Hepatocyte (in vitro differentiated cells): ENCODE results near the gene STKLD1. TPM values are rescaled to one million over a fixed set of nuclear protein-coding genes. Genes with fewer than 3 reads are reported as not detected.

ENCODE experiments used
- DNase-seq: peaks from one replicate; pipeline ENCODE4 v3.0.0-alpha.2; 2016; ENCODE audit warnings: low spot score
- H2AFZ ChIP-seq: fragments of 200-600 bp; sonication (generic); 2 replicates; pipeline ENCODE4 v1.6.0; 2016; ENCODE audit warnings: antibody characterized with exemption, mild to moderate bottlenecking
- H3K27ac ChIP-seq: fragments of 200-600 bp; sonication (generic); 2 replicates; pipeline ENCODE4 v1.5.1; 2016; ENCODE audit warnings: mild to moderate bottlenecking
- H3K27me3 ChIP-seq: fragments of 200-600 bp; sonication (generic); 2 replicates; pipeline ENCODE4 v1.6.1; 2016
- H3K36me3 ChIP-seq: fragments of 200-600 bp; sonication (generic); replicated peaks from 2 replicates; pipeline ENCODE4 v1.5.1; 2016; ENCODE audit warnings: low read depth; ENCODE audit not compliant: insufficient read depth
- H3K4me1 ChIP-seq: fragments of 200-600 bp; sonication (generic); 2 replicates; pipeline ENCODE4 v1.5.1; 2016; ENCODE audit warnings: mild to moderate bottlenecking, moderate library complexity; ENCODE audit not compliant: insufficient read depth
- H3K4me2 ChIP-seq: fragments of 200-600 bp; sonication (generic); 2 replicates; pipeline ENCODE4 v1.6.0; 2016
- H3K4me3 ChIP-seq: fragments of 200-600 bp; sonication (generic); 2 replicates; pipeline ENCODE4 v1.5.1; 2016; ENCODE audit warnings: mild to moderate bottlenecking
- H3K79me2 ChIP-seq: fragments of 200-600 bp; sonication (generic); 2 replicates; pipeline ENCODE4 v1.6.0; 2017; ENCODE audit warnings: mild to moderate bottlenecking
- H3K9me2 ChIP-seq: fragments of 200-600 bp; sonication (generic); replicated peaks from 2 replicates; pipeline ENCODE4 v1.6.0; 2017; ENCODE audit warnings: mild to moderate bottlenecking; ENCODE audit not compliant: insufficient read depth
- H3K9me3 ChIP-seq: fragments of 200-600 bp; sonication (generic); 2 replicates; pipeline ENCODE4 v1.5.1; 2016; ENCODE audit warnings: low read depth, mild to moderate bottlenecking
- H4K20me1 ChIP-seq: fragments of 200-600 bp; sonication (generic); 2 replicates; pipeline ENCODE4 v1.6.0; 2016; ENCODE audit warnings: mild to moderate bottlenecking; ENCODE audit not compliant: insufficient read depth, poor library complexity, severe bottlenecking
- EZH2 ChIP-seq: fragments of 200-600 bp; sonication (generic); IDR thresholded peaks from 2 replicates; pipeline ENCODE4 v1.6.1; 2016; ENCODE audit warnings: antibody characterized with exemption, mild to moderate bottlenecking, borderline replicate concordance
- EZH2phosphoT487 ChIP-seq: fragments of 200-600 bp; sonication (generic); IDR thresholded peaks from one replicate; pipeline ENCODE4 v1.6.1; 2018; ENCODE audit warnings: antibody characterized with exemption, mild to moderate bottlenecking, low read depth, moderate library complexity; ENCODE audit not compliant: unreplicated experiment, severe bottlenecking
- WGBS: methylation state at CpG from one replicate; pipeline ENCODE4 v1.1.6; 2016; ENCODE audit warnings: low lambda C conversion rate; ENCODE audit errors: missing lambda C conversion rate; 5-methylcytosine and 5-hydroxymethylcytosine counted together
- polyA plus RNA-seq: library from polyadenylated mRNA; unstranded; fragments of >200 nt; fragmentation: Nextera tagmentation; extraction: Ambion mirVana; gene quantifications from 2 replicates; pipeline ENCODE4 v1.2.1, GENCODE V29; 2016
- total RNA-seq: library from RNA; depleted of rRNA; stranded (reverse); fragments of >200 nt; gene quantifications from 2 replicates; pipeline ENCODE4 v1.2.3, GENCODE V29; 2014
- TF ChIP-seq, protein P1 (sequence below): fragments of 200-600 bp; sonication (generic); IDR thresholded peaks from 2 replicates; pipeline ENCODE4 v1.5.1; 2016; ENCODE audit warnings: antibody characterized with exemption, mild to moderate bottlenecking; ENCODE audit not compliant: poor library complexity

STKLD1 gene
- total and polyA plus RNA-seq, 2 experiments from 2014 or later, result 0.10 to 2.5 TPM

DNA sequence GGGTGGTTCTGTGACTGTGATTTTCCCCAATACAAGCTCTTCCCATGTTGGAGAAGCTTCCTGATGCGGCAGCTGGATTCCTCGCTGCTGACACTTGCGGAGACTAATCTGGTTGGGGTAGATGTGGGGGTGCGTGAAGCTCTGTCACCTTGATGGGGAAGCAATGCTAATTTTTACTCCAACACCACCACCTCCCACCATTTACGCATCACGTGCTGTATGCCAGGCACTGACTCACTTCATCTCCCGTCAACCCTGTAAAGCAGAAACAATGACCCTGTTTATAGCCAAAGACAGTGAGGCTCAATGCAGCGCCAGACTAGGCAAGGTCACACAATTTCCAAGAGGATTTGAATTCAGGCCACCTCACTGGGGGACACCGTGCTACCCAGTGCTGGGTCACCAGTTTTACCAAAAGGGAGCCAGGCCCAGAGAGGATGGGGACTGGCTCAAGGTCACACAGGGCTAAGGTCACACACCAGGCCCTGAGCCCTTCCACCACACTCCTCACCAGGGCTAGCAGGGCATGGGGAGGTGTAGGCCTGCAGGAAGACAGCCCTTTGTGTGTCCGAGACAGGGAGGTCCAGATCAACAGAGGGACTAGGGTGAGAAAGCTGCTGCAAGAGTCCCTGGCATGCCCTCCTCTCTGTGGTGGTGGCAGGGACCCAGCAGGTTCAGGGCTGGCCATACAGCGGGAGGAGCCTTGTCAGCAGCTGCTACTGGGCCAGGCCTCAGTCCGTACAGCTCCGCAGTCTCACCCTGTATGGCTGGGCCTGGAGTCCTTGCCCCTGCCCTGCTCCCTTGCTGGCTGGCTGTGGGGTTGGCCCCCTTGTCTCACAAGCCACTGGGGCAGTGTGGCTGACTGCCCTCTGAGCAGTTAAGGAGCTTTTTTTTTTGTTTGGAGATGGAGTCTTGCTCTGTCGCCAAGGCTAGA, 3.3 kb downstream of the STKLD1 start:
- Histone ChIP-seq H3K27me3 (no peaks in the 10 kb centered on the region), H3K4me1 (peaks cover 2% of the 10 kb centered on the region), H2AFZ (no peak overlapping the region), H3K4me3 (no peak overlapping the region), H4K20me1 (peaks cover 7% of the 10 kb centered on the region), H3K9me3 (no peaks in the 10 kb centered on the region), H3K9me2 (no peaks in the 10 kb centered on the region), H3K79me2 (peaks cover 13% of the 10 kb centered on the region), H3K36me3 (no peaks in the 10 kb centered on the region), H3K4me2 (no peak overlapping the region), H3K27ac (no peak overlapping the region)
- TF ChIP-seq, protein P1, sequence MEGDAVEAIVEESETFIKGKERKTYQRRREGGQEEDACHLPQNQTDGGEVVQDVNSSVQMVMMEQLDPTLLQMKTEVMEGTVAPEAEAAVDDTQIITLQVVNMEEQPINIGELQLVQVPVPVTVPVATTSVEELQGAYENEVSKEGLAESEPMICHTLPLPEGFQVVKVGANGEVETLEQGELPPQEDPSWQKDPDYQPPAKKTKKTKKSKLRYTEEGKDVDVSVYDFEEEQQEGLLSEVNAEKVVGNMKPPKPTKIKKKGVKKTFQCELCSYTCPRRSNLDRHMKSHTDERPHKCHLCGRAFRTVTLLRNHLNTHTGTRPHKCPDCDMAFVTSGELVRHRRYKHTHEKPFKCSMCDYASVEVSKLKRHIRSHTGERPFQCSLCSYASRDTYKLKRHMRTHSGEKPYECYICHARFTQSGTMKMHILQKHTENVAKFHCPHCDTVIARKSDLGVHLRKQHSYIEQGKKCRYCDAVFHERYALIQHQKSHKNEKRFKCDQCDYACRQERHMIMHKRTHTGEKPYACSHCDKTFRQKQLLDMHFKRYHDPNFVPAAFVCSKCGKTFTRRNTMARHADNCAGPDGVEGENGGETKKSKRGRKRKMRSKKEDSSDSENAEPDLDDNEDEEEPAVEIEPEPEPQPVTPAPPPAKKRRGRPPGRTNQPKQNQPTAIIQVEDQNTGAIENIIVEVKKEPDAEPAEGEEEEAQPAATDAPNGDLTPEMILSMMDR, result no peak
- TF ChIP-seq EZH2 (no peak), EZH2phosphoT487 (no peak)
- no peak for DNase-seq
- 91% methylated on average over 14 of the region's 14 CpGs for WGBS

DNA sequence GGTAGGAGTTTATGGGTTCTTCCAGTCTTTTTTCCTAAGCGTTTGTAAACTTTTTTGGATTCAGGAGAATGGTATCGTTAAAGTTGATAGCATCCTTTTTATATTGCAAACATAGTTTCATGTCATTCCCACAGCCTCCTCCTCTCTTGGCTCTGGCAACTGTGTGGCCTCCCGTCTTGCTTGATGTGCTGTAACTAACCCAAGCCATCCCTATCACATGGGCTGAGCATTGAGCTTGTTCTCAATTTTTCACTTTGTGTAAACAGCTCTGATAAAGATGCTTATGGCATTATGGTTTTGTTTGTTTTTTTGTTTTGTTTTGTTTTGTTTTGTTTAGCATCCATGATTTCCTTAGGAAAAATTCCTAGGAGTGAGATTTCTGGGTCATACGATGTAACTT, 4.6 kb downstream of the STKLD1 start:
- Histone ChIP-seq H4K20me1 (no peaks in the 10 kb centered on the region), H3K4me2 (no peak overlapping the region), H3K36me3 (no peaks in the 10 kb centered on the region), H3K27me3 (no peaks in the 10 kb centered on the region), H3K9me3 (no peaks in the 10 kb centered on the region), H2AFZ (no peak overlapping the region), H3K27ac (no peak overlapping the region), H3K4me3 (no peak overlapping the region), H3K9me2 (no peaks in the 10 kb centered on the region), H3K79me2 (no peaks in the 10 kb centered on the region), H3K4me1 (no peaks in the 10 kb centered on the region)
- DNase-seq, result no peak
- TF ChIP-seq EZH2 (no peak), EZH2phosphoT487 (no peak)
- TF ChIP-seq, protein P1, result no peak
- 81% methylated on average over 4 of the region's 4 CpGs for WGBS

DNA sequence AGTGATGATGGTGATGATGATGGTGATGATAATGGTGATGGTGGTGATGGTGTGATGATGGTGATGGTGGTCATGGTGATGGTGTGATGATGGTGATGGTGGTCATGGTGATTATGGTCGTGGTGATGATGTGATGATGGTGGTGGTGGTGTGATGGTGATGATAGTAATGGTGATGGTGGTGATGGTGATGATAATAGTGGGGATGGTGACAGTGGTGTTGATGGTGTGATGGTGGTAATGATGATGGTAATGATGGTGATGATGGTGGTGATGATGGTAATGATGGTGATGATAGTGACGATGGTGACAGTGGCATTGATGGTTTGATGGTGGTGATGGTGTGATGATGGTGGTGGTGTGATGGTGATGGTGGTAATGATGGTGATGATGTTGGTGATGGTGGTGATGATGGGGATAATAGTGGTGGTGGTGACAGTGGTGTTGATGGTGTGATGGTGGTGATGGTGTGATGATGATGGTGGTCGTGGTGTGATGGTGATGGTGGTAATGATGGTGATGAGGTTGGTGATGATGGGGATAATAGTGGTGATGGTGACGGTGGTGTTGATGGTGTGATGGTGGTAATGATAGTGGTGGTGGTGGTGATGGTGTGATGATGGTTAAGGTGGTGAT, 6.5 kb downstream of the STKLD1 start:
- Histone ChIP-seq H3K4me2 (no peak overlapping the region), H3K36me3 (no peaks in the 10 kb centered on the region), H3K79me2 (no peaks in the 10 kb centered on the region), H3K4me3 (no peak overlapping the region), H3K27ac (no peak overlapping the region), H4K20me1 (no peaks in the 10 kb centered on the region), H2AFZ (no peak overlapping the region), H3K27me3 (no peaks in the 10 kb centered on the region), H3K9me2 (no peaks in the 10 kb centered on the region), H3K9me3 (no peaks in the 10 kb centered on the region), H3K4me1 (no peaks in the 10 kb centered on the region)
- TF ChIP-seq EZH2 (no peak), EZH2phosphoT487 (no peak)
- TF ChIP-seq, protein P1, result no peak
- no peak for DNase-seq
- 97% methylated on average over 4 of the region's 4 CpGs for WGBS
